ENCODE data around the gene HILPDA. TPM values are rescaled to one million over a fixed set of nuclear protein-coding genes. Genes with fewer than 3 reads are reported as not detected.

Gene HILPDA
- total RNA-seq, 1 experiment from 2014 or later: 17.0 TPM

GRCh38 chr7:128417071-128417470 is 38.6 kb upstream of the HILPDA start:
- DNase-seq: no peak
- H3K9me3 Mint-ChIP-seq (ENCODE audit: unreplicated experiment): no peaks in the 10 kb centered on the region
- H3K27me3 Mint-ChIP-seq (ENCODE audit: insufficient read depth, unreplicated experiment): no peaks in the 10 kb centered on the region
- no peaks in the 10 kb centered on the region for H3K4me1 ChIP-seq
- H3K4me3 Mint-ChIP-seq (ENCODE audit: unreplicated experiment): no peak overlapping the region
- no peak for TF ChIP-seq CTCF (IDR thresholded peaks at IDR 0.05; ENCODE audit: insufficient read depth in 1 of 2, low read depth in 1 of 2, low read length in 1 of 2, severe bottlenecking in 1 of 2, unreplicated experiment in 1 of 2)
- CTCF ChIA-PET: interaction anchor here (1.4 to 1.8 kb wide), 3 partner anchors 10 to 42 kb away, joined by 4 to 6 read pairs (median 5); no protein-coding TSS in a partner anchor
- no peak overlapping the region for H3K27ac Mint-ChIP-seq (ENCODE audit: unreplicated experiment)
- H3K27me3 ChIP-seq (replicated peaks; ENCODE audit: control insufficient read depth, insufficient read depth, low read length): no peaks in the 10 kb centered on the region
- H3K36me3 ChIP-seq (ENCODE audit: control insufficient read depth, insufficient read depth, low read length): no peaks in the 10 kb centered on the region
- intact Hi-C loops (cut with micrococcal nuclease; ENCODE audit: unreplicated experiment): no loop called here
- POLR2A ChIA-PET: no interaction called here
- H3K4me1 Mint-ChIP-seq (ENCODE audit: low read depth, unreplicated experiment): no peaks in the 10 kb centered on the region
- BruUV-seq (replicated peaks): no TSS peak
- H3K36me3 Mint-ChIP-seq (ENCODE audit: insufficient read depth, unreplicated experiment): no peaks in the 10 kb centered on the region
- H3K4me3 ChIP-seq (ENCODE audit: low read depth, low read length): no peak overlapping the region
- H3K9me3 ChIP-seq: no peaks in the 10 kb centered on the region

GRCh38 chr7:128419257-128419656 is 36.4 kb upstream of the HILPDA start:
- ChIA-PET CTCF (interaction anchor here (0.5 to 2.0 kb wide), 2 partner anchors 20 to 40 kb away, joined by 3 to 8 read pairs; no protein-coding TSS in a partner anchor), POLR2A (no interaction called here)
- H3K4me1 ChIP-seq: no peaks in the 10 kb centered on the region
- H3K4me3 Mint-ChIP-seq (ENCODE audit: unreplicated experiment): no peak overlapping the region
- intact Hi-C loops (cut with micrococcal nuclease; ENCODE audit: unreplicated experiment): no loop called here
- no peaks in the 10 kb centered on the region for H3K27me3 Mint-ChIP-seq (ENCODE audit: insufficient read depth, unreplicated experiment)
- no peaks in the 10 kb centered on the region for H3K27me3 ChIP-seq (replicated peaks; ENCODE audit: control insufficient read depth, insufficient read depth, low read length)
- no peaks in the 10 kb centered on the region for H3K9me3 ChIP-seq
- DNase-seq: no peak
- no peaks in the 10 kb centered on the region for H3K4me1 Mint-ChIP-seq (ENCODE audit: low read depth, unreplicated experiment)
- TF ChIP-seq CTCF (IDR thresholded peaks at IDR 0.05; ENCODE audit: insufficient read depth in 1 of 2, low read depth in 1 of 2, low read length in 1 of 2, severe bottlenecking in 1 of 2, unreplicated experiment in 1 of 2): no peak
- no peaks in the 10 kb centered on the region for H3K9me3 Mint-ChIP-seq (ENCODE audit: unreplicated experiment)
- BruUV-seq (replicated peaks): no TSS peak
- no peaks in the 10 kb centered on the region for H3K36me3 Mint-ChIP-seq (ENCODE audit: insufficient read depth, unreplicated experiment)
- H3K36me3 ChIP-seq (ENCODE audit: control insufficient read depth, insufficient read depth, low read length): no peaks in the 10 kb centered on the region
- no peak overlapping the region for H3K4me3 ChIP-seq (ENCODE audit: low read depth, low read length)
- H3K27ac Mint-ChIP-seq (ENCODE audit: unreplicated experiment): no peak overlapping the region

GRCh38 chr7:128420773-128421172 is 34.9 kb upstream of the HILPDA start:
- no peaks in the 10 kb centered on the region for H3K9me3 Mint-ChIP-seq (ENCODE audit: unreplicated experiment)
- H3K36me3 ChIP-seq (ENCODE audit: control insufficient read depth, insufficient read depth, low read length): no peaks in the 10 kb centered on the region
- H3K36me3 Mint-ChIP-seq (ENCODE audit: insufficient read depth, unreplicated experiment): no peaks in the 10 kb centered on the region
- no peak overlapping the region for H3K4me3 ChIP-seq (ENCODE audit: low read depth, low read length)
- intact Hi-C loops (cut with micrococcal nuclease; ENCODE audit: unreplicated experiment): no loop called here
- CTCF ChIA-PET: no interaction called here
- H3K9me3 ChIP-seq: no peaks in the 10 kb centered on the region
- POLR2A ChIA-PET: no interaction called here
- TF ChIP-seq CTCF (IDR thresholded peaks at IDR 0.05; ENCODE audit: insufficient read depth in 1 of 2, low read depth in 1 of 2, low read length in 1 of 2, severe bottlenecking in 1 of 2, unreplicated experiment in 1 of 2): no peak
- BruUV-seq (replicated peaks): no TSS peak
- H3K4me1 Mint-ChIP-seq (ENCODE audit: low read depth, unreplicated experiment): no peaks in the 10 kb centered on the region
- no peak for DNase-seq
- no peaks in the 10 kb centered on the region for H3K27me3 Mint-ChIP-seq (ENCODE audit: insufficient read depth, unreplicated experiment)
- no peak overlapping the region for H3K27ac Mint-ChIP-seq (ENCODE audit: unreplicated experiment)
- no peaks in the 10 kb centered on the region for H3K27me3 ChIP-seq (replicated peaks; ENCODE audit: control insufficient read depth, insufficient read depth, low read length)
- H3K4me1 ChIP-seq: no peaks in the 10 kb centered on the region
- H3K4me3 Mint-ChIP-seq (ENCODE audit: unreplicated experiment): no peak overlapping the region
